NCI-H2029 (cell line): ENCODE results near the gene TRA2B.

ENCODE experiments used
- DNase-seq: peaks from one replicate; lab custom pipeline; 2025; lab: John Stamatoyannopoulos, UW

The TRA2B gene

DNA sequence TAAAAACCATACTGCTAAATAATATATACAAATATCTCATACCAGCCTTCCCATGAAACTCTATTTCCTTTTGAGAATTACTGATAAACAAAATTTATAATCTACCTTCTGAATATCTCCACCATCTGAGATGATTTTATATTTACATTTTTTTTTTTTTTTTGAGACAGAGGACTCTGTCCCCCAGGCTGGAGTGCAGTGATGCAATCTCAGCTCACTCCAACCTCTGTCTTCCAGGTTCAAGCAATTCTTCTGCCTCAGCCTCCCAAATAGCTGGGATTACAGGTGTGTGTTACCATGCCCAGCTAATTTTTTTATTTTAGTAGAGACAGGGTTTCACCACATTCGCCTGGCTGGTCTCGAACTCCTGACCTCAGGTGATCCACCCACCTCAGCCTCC, 70.2 kb downstream of the TRA2B start:
- DNase-seq, result no peak

GRCh38 chr3:185866995-185867394, 70.8 kb downstream of the TRA2B start:
- DNase-seq, result no peak

GRCh38 chr3:185866555-185866954, 71.3 kb downstream of the TRA2B start:
- no peak for DNase-seq
